ENCODE results near the gene SLC39A9.

- TF ChIP-seq TCF4 (CRISPR knock-in tag; IDR thresholded peaks at IDR 0.05; ENCODE audit: borderline replicate concordance) (no peak), RARB (CRISPR knock-in tag; IDR thresholded peaks at IDR 0.05) (no peak)
These were observed 28.4 kb upstream of the SLC39A9 start for GRCh38 chr14:69370061-69370460.

All from SK-N-SH treated with all-trans-retinoic acid at 6 μM for 48 hours (cell line).